ENCODE data around the gene GPRC5B.

GPRC5B gene

DNA sequence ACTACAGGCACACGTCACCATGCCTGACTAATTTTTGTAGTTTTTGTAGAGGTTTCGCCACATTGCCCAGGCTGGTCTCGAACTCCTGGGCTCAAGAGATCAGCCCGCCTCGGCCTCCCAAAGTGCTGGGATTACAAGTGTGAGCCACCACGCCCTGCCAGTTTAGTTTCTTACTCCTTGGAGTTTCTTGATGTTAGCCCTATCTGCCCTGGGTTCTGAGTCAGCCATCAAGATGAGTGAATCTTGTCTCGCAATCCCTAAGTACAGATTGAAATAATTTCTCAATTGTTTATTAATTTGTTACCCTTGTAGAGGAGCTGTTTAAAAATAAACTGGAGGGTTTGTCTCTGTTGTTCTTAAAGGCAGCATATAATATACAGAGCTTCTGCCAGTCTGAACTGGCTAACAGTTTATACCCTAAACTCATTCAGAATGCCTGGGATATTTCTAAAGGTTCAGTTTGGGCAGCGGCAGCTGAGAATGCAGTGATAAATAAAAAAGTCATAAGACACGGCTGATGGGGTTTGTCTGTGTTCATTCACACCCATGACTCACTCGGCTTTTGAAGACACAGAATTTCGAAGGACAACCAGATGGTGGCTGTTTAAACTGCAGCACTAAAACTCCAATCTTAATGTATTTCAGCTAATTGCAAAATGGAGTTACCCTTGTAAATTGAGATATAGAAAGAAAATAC, 39.6 kb downstream of the GPRC5B start:
- DNase-seq (ENCODE audit: low read depth in 2 of 2) = peak; percentile 31 to 33

DNA sequence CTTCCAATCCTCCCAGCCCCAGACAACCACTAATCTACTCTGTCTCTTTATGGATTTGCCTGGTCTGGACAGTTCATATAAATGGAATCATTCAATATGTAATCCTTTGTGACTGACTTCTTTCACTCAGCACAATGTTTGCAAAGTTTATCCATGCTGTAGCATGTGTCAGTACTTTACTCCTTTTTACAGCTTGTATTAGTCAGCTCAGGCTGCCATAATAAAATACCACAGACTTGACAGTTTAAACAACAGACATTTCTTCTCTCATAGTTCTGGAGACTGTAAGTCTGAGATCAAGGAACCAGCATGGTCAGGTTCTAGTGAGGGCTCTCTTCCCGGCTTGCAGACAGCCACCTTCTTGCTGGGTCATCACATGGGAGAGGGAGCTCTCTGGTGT, 41.3 kb downstream of the GPRC5B start:
- no peak for DNase-seq (ENCODE audit: low read depth in 2 of 2)

DNA sequence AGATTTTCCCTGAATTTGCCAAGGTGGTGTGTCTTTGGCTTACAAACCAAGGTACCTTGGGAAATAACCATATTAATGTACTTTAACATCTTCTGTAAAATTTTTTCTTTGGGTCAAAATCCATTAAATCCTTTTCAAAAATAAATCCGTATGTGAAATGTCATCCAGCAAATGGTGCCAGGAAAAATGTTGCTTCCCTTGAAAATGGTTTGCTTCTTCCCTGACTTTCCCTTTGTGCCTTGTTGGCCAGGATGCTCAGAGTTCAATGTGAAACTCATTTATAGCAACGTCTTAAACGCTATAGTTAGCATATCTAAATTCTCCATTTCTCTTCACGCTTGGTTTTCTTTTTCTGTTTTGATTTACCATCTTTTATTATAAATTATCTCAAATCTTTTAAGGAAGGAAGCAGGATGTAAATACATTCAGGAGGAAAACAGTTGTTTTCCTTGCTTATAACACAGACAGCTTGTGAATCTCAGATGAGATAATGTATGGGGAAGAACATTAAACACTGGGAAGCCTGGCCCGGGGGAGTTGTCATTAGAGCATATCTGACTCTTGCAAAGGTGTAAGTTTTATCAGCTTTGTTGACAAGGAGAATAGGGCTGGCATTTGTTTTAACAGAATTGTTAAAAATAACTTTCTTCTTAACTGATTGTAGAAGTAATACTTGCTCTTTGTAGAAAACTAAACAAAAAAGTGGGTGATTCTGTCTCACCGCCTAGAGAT, 42.1 kb downstream of the GPRC5B start:
- no peak for DNase-seq (ENCODE audit: low read depth in 2 of 2)

DNA sequence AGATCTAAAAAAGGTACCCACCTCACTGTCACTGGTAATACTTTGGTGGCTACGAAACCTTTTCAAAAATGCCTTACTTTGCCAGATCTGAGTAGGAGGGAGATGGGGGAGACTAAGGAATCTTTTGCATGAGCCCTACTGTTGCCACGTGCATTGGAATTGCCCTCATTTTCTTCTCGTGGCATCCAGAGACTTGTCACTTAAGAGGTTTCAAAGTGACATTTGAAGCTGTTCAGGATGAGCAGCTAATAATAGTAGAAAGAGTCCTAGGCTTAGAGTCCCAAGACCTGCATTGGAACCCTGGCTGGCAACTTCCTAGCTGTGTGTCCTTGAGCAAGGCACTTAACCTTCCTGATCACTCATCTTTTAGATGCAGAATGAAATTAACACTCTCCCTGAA, 43.5 kb downstream of the GPRC5B start:
- no peak for DNase-seq (ENCODE audit: low read depth in 2 of 2)

DNA sequence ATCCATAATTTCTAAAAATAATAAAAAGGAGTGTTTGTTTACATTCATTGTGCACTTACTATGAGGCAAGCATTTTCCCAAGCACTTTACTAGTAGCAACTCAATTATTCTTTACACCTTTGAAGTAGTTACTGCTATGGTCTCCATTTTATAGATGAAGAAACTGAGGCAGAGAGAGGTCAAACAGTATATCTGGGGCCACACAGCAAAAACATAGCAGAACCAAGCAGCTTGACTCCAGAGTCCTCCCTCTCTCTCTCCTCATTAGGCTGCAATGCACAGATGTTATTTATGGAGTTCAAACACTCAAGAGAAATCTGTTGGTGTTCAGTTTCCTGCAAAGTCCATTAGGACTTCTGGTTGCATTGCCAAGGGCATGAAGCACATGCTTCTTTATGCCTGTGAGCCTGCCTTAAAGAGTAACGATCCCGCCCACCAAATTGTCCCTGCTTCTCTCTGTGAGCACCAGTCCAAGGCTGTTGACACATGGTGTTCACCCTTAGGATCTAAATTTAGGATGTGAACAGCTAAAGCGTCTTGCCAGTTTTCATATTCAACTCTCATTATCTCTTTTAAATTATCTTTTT, 44.0 kb downstream of the GPRC5B start:
- DNase-seq (ENCODE audit: low read depth in 2 of 2) = no peak

DNA sequence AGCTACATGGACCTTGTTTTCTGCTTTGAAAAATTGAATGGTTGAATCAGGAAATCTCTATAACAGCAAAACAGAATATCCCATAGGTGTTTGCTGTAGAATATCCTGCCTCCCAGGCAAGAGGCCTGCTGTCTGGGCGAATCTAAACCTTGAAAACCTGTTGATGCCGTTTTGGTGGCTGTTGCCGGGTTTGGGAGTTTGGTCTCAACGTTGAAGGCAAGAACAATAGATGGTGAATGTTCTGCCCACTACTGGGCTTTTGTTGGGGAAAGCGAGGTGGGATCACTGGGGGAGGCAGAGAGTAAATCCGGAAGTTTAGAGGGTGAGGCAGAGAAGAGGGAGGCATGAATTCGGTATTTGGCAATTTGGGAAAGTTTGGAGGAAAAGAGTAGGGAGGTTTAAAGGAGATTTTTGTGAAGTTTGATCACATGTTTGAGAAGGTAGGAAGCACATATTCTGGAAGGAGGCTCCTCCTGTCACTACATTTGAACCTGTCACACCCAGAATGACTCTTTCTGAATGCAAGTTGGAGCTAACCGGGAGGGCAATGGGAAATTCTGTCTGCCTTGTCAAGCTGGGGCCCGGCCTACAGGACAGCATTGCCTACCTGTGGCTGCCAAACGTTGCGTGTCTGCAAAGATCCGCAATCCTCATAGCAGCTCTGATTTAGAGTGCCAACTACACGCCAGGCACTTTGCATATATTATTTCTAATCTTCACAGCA, 46.5 kb downstream of the GPRC5B start:
- no peak for DNase-seq (ENCODE audit: low read depth in 2 of 2)

DNA sequence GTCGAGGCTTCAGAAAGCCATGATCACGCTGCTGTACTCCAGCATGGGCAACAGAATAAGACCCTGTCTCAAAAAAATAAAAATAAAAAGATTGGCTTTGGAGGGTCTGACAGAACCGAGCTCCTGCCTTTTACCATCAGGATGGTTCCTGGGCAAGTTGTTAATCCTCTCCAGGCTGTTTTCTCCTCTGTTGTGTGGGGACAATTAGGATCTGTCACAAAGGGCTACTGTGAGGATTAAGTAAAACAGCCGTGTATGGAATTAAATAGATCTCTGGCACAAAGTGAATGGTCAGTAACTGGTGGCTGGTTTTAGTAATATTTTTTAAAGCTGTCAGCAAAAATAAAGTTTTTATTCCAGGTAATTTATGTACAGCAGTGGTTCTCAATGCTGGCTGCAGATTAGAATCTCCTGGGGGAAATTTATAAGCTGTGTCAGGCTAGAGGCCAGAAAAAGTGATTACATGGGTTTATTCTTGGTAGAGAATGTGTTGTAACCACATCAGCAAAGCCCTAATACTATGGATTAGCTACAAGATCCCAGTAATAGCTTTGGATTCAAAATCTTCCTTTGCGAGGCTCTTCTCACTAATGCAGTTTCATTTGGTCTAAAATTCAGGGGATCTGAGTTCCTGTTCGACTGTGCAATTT, 47.2 kb downstream of the GPRC5B start:
- DNase-seq (ENCODE audit: low read depth in 2 of 2) = no peak

DNA sequence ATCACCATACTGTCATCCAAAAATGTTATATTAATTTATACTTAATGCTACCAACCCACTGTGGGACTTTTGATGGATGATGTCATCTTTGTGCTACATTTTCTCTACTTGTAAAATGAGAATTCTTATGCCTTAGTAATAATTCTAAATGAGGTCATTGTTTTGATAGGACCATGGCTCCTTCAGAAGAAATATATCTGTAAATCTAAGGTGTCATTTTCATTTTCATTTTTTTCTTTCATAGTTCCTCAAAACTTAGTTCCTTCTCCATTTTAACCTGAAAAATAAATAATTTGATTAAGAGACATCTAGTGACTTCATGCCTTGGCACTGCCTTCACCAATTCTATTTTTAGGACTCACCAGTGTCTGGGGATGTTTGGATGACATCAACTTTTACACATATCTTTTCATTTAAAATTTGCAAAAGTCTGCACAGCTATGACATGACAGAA, 48.7 kb downstream of the GPRC5B start:
- DNase-seq (ENCODE audit: low read depth in 2 of 2) = peak in 1 of 2 experiments; percentile 4

DNA sequence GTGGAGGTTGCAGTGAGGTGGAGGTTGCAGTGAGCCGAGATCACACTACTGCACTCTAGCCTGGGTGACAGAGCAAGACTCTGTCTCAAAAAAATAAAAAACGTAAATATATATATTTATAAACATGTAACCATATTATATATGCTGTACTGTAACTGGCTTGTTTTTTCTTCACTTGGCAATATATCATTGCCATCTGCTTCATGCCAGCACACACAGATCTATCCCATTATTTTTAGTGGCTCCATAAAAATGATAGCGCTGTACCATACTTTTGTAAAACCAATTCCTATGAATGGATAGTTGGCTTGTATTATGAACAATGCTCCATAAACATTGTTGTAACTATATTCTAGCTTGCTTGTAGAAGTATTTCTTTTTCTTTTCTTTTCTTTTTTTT, 49.5 kb downstream of the GPRC5B start:
- DNase-seq (ENCODE audit: low read depth in 2 of 2) = no peak

DNA sequence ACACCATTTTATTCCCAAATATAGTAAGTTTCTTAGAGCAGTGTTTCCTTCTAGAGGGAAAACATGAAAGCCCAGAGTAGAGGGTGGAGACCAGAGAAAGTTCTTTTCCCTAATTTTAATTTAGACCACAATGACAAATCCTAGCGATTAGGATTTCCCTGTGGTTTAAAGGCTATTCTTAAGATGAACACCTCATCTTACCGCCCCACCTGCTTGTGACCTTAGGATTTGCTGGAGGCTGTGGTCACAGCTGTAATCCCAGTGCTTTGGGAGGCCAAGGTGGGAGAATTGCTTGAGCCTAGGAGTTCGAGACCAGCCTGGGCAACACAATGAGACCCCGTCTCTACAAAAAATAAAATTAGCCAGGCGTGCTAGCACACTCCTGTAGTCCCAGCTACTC, 51.1 kb downstream of the GPRC5B start:
- DNase-seq (ENCODE audit: low read depth in 2 of 2) = no peak

DNA sequence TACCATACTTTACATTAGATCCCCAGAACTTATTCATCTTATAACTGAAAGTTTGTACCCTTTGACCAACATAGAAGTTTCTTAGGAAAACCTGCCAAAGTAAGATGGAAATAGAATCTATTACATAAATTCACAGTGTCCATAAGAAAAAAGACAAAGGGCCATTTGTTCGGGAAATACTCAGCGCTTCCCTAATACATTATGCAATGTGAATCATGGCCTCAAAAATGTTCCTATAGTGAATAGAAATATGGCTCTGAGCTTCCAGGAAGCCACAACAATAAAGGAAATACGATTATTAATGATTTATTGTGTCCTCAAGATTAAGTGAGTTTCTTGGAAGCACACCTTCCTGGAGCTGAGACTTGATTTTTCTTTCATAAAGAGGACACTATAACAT, 51.5 kb downstream of the GPRC5B start:
- DNase-seq (ENCODE audit: low read depth in 2 of 2) = no peak

DNA sequence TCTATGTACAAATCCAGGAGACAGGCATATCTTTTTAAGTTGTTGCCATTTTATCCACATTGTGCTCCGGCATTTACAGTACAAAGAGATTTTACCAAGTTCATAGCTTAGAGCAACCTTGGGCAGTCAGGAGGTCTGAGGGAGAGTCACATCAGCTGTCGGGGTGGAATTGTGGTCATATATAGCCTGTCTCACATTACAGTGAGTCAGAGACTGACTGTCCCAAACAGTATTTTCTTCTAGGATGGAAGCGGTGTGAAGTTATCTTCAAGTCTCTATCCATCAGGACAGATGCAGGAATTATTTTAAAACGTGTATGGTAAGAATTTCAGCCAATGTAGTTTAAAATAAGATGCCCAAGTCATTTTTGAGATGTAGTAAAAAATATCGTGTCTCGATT, 53.0 kb downstream of the GPRC5B start:
- DNase-seq (ENCODE audit: low read depth in 2 of 2) = peak in 1 of 2 experiments; percentile 16

DNA sequence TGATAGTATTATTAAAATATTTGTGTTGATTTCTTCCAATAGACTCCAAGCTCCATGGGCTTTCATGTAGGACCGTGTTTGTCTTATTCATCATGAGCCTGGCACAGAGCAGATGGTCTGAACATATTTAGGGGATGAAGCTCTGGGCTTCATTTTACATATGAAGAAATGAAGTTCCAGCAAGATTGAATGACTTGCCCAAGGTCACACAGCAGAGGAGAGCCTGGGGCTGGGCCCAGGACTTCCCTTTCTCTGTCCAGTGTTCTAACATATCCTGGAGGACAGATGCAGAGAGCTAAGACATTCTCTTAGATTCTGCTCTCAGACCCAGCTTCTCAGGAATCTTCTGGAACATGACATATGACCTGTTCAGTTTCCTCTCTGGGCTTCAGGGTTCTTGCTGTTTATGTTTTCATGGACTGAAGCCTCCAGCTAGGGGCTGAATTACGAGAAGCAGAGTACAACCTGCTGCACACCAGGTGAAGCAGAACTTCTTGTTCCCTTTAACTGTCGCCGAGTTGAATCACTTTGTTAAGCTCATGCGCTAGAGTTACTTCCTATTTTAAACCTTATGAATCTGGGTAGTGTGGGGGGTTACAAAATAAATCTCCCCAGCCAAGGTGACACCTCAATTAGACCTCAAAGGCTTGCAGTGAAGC, 53.6 kb downstream of the GPRC5B start:
- DNase-seq (ENCODE audit: low read depth in 2 of 2) = no peak

DNA sequence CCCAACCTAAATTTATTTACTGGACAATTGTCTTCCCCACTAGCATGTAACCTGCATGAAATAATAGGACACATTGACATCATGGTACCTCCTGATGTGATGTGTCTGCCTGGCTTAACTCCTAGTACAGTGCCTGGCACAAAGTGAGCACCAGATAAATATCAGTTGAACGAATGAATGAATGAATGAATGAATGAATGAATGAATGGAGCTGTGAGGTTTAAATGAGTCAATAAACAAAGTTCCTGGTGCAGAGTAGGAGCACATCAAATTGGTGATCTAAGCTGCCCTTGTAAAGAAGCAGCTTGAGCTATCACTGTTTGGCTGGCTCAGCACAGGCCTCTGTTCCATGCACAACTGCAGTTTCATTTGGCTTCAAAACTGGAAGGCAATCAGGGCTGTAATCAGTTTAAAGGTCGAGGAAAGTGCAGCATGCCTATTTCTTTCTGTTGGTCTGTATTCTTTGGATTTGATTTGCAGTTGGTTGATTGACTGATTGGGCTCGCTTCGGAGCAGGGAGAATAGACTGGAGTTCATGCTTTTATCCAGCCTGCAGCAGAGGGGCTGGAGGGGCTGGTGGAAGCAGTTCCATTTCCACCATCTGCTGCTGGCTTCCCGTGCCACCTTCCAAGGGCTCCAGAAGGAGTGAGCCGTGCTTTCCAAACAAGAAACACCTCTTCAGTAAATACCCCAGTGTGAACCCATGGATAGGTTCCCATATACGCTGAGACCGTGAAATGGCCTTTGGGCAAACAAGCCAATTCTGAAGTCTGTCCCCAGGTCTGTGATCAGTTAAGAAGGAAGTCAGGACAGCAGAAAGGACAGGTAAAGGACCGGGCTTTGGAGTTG, 54.6 kb downstream of the GPRC5B start:
- DNase-seq (ENCODE audit: low read depth in 2 of 2) = no peak

DNA sequence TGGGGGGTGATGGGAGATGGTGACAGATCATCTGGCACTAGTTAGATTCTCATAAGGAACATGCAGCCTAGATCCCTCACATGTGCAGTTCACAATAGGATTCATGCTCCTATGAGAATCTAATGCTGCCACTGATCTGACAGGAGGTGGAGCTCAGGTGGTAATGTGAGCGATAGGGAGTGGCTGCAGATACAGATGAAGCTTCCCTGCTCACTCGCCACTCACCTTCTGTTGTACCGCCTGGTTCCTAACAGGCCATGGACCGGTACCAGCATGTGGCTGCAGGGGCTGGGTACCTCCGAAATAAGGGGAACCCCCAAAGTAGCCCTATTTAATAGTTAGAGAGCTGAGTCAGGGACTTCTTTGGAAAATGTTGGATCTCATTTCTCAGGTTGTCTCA, 60.4 kb downstream of the GPRC5B start:
- DNase-seq (ENCODE audit: low read depth in 2 of 2) = no peak

DNA sequence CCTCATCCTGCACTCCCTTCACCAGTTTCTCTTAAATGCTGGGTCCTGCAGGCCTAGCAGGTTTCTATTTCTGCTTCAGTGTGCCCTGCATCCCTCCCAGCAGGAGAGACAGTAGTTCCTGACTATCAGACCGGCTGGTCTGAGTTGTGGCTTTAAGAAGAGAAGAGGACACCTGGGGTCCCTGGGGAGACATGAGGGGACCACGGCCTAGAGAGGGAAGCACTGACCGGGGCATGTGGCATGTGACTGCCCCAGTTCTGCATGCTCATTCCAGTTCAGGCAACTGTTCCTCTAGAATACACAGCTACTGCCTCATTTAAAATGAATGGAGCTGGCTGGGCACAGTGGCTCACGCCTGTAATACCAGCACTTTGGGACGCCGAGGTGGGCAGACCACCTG, 61.3 kb downstream of the GPRC5B start:
- DNase-seq (ENCODE audit: low read depth in 2 of 2) = no peak

DNA sequence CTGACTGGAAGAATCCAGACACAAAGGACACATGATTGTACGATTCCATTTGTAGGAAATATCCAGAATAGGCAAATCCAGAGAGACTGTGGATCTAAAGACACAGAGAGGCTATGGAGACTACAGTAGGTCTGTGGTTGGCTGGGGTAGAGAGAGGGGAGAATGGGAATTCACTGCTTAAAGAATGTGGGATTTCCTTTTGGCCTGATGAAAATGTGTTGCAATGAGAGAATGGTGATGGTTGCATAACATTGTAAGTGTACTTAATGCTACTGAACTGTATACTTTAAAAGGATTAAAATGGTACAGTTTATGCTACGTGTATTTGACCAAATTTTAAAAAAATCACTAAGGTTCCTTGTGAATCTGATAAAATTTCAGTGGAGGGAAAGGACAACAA, 62.1 kb downstream of the GPRC5B start:
- peak in 1 of 2 experiments; percentile 34 for DNase-seq (ENCODE audit: low read depth in 2 of 2)

DNA sequence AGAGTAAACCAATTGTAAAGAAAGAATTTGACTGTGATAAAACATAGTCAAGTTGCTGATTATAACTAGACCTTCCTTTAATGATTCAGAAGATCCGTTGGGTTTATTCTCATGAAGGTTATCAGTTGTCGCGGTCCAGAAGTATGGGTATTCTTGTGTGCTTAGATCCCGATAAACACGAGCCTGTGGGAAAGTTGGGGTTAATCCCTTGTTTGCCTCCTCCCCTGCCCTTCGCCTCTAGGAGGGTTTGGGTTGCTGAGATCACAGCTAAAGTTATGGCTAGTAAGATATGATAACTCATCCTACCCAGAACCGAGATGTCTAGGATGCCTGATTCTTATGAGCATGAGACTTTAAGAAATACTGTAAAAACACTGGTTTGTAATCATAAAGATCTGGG, 66.8 kb downstream of the GPRC5B start:
- DNase-seq (ENCODE audit: low read depth in 2 of 2) = no peak

DNA sequence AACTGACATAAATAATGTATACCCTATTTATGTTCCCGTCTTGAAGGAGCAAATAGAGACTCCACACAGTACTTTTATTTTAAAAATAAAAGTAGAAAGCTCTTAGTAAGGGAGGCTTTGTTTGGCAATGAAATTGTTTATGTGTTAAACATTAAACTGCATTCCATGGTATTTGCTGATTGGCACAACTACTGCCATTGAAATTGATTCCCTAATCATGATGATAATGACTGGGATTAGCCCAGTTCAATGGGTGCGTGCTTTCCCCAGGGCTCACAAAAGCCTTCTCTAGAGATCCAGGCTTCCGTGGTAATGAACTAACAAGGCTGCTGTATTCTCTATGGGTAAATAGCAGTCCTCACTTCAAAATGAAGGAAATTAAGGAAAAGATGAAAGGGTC, 67.5 kb downstream of the GPRC5B start:
- DNase-seq (ENCODE audit: low read depth in 2 of 2) = no peak

DNA sequence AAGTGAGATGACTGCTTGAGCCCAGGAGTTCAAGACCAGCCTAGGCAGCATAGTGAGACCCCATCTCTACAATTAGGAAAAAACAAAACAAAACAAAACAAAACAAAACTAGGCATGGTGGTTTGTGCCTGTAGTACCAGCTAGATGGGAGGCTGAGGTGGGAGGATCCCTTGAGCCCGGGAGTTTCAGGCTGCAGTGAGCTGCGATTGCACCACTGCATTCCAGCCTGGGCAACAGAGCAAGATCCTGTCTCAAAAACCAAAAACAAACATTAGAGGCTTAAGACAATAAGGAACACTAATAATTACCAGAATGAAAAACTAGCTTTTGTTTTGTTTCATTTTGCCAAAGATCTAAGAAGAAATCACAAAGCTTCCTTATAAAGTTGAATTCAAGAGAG, 69.2 kb downstream of the GPRC5B start:
- DNase-seq (ENCODE audit: low read depth in 2 of 2) = no peak

Measured in fibroblast of skin of left biceps (primary cell).